Measurements from ENCODE around the gene GRIK2. TPM values are rescaled to one million over a fixed set of nuclear protein-coding genes. Genes with fewer than 3 reads are reported as not detected.

The GRIK2 gene
- total and polyA plus RNA-seq, 9 donors, result 0.12 to 4.1 (median 0.89) TPM; not detected in 1

DNA sequence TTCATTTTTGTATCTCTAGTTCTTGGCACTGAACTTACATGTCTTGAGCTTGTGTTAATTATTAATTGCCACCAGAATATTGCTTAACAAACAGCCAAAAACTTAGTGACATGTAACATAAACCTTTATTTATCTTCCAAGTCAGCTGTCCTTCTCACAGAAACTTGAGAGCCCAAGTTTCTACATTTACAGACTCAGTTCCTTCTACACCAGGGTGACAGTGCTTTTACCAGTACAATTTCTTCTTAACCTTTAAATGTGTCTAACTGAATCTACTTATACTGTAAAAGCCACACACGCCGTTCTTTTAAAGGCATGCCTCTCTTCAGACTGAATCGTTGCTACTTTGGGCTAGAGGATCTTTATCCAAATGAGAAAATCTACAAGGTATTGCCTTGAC is 539.2 kb downstream of the GRIK2 start:
- no peaks in the 10 kb centered on the region for H3K27me3 ChIP-seq
- TF ChIP-seq, protein P1, sequence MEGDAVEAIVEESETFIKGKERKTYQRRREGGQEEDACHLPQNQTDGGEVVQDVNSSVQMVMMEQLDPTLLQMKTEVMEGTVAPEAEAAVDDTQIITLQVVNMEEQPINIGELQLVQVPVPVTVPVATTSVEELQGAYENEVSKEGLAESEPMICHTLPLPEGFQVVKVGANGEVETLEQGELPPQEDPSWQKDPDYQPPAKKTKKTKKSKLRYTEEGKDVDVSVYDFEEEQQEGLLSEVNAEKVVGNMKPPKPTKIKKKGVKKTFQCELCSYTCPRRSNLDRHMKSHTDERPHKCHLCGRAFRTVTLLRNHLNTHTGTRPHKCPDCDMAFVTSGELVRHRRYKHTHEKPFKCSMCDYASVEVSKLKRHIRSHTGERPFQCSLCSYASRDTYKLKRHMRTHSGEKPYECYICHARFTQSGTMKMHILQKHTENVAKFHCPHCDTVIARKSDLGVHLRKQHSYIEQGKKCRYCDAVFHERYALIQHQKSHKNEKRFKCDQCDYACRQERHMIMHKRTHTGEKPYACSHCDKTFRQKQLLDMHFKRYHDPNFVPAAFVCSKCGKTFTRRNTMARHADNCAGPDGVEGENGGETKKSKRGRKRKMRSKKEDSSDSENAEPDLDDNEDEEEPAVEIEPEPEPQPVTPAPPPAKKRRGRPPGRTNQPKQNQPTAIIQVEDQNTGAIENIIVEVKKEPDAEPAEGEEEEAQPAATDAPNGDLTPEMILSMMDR (IDR thresholded peaks at IDR 0.05), result no peak
- no peak for TF ChIP-seq EP300 (IDR thresholded peaks at IDR 0.05)
- no peak for TF ChIP-seq POLR2A (IDR thresholded peaks at IDR 0.05)
- no peaks in the 10 kb centered on the region for H3K4me1 ChIP-seq (ENCODE audit: insufficient read depth)
- no peaks in the 10 kb centered on the region for H3K9me3 ChIP-seq
- H3K27ac ChIP-seq, result no peak overlapping the region
- no peaks in the 10 kb centered on the region for H3K36me3 ChIP-seq
- no peak for DNase-seq
- no peak overlapping the region for H3K4me3 ChIP-seq
- intact Hi-C loops (cut with DNase I), result no loop called here
- 94 to 97% (median 95%) methylated on average over 3 of the region's 3 CpGs for WGBS, 3 donors

- no peaks in the 10 kb centered on the region for H3K9me3 ChIP-seq
- no peak for TF ChIP-seq EP300 (IDR thresholded peaks at IDR 0.05)
- no peak for TF ChIP-seq POLR2A (IDR thresholded peaks at IDR 0.05)
- TF ChIP-seq, protein P1 (IDR thresholded peaks at IDR 0.05), result no peak
- no peak overlapping the region for H3K4me3 ChIP-seq
- no peaks in the 10 kb centered on the region for H3K36me3 ChIP-seq
- no peaks in the 10 kb centered on the region for H3K4me1 ChIP-seq (ENCODE audit: insufficient read depth)
- 68 to 78% (median 71%) methylated on average over 1 of the region's 1 CpG for WGBS, 3 donors
- H3K27ac ChIP-seq, result no peak overlapping the region
- no peaks in the 10 kb centered on the region for H3K27me3 ChIP-seq
- no peak for DNase-seq
- intact Hi-C loops (cut with DNase I), result no loop called here
These were observed 542.2 kb downstream of the GRIK2 start for GRCh38 chr6:101935732-101936131.

DNA sequence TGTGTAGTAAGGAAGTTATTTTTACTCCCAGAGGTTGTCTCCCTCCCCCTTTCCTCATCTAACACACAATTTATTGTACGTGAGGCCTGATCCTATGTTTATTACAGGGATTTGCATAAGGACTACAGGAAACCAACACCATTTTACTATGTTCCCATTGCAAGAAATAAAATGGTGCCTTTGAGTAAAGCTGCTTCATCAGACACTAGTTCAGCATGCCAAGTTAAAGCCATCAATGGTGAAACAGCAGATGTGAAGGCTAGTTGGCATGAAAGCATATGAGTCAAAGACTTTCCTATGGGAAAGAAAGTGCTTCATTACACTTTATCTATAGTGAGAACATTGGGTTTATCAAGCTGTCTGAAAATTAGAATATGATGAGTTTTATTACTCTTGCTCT is 543.0 kb downstream of the GRIK2 start:
- no peak for DNase-seq
- Histone ChIP-seq H3K9me3 (no peaks in the 10 kb centered on the region), H3K27ac (no peak overlapping the region), H3K4me1 (ENCODE audit: insufficient read depth) (no peaks in the 10 kb centered on the region), H3K27me3 (no peaks in the 10 kb centered on the region), H3K36me3 (no peaks in the 10 kb centered on the region), H3K4me3 (no peak overlapping the region)
- no peak for TF ChIP-seq POLR2A (IDR thresholded peaks at IDR 0.05)
- no peak for TF ChIP-seq EP300 (IDR thresholded peaks at IDR 0.05)
- TF ChIP-seq, protein P1 (IDR thresholded peaks at IDR 0.05), result no peak
- intact Hi-C loops (cut with DNase I), result no loop called here
- WGBS, 3 donors, result 83 to 95% (median 89%) methylated on average over 1 of the region's 1 CpG

DNA sequence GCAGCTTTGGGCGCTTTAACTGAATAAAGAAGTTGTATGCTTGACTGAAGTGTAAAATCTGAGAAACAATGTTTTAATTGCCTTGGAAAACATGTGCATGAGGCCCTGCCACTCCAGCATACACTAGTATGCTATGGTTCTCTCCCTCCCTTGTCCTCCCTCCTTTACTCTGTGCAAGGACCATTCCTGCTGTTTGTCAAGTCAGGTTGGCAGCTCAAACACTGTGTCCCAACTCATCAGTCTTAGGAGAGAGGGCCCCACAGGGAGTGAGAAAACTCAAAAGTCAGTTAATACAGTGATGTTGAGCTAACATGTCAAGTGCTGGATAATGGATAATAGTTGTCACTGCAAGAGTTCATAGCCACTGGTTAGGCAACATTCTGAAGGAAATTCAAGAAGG is 543.6 kb downstream of the GRIK2 start:
- H3K27ac ChIP-seq, result no peak overlapping the region
- TF ChIP-seq POLR2A (IDR thresholded peaks at IDR 0.05) (no peak), EP300 (IDR thresholded peaks at IDR 0.05) (no peak)
- TF ChIP-seq, protein P1 (IDR thresholded peaks at IDR 0.05), result no peak
- WGBS, 3 donors, result 90 to 98% (median 91%) methylated on average over 1 of the region's 1 CpG
- intact Hi-C loops (cut with DNase I), result no loop called here
- H3K27me3 ChIP-seq, result no peaks in the 10 kb centered on the region
- H3K4me1 ChIP-seq (ENCODE audit: insufficient read depth), result no peaks in the 10 kb centered on the region
- no peak for DNase-seq
- H3K4me3 ChIP-seq, result no peak overlapping the region
- H3K9me3 ChIP-seq, result no peaks in the 10 kb centered on the region
- H3K36me3 ChIP-seq, result no peaks in the 10 kb centered on the region

All from ovary (tissue), 9 donors.